ENCODE results near the gene WASHC2A. TPM values are rescaled to one million over a fixed set of nuclear protein-coding genes. Genes with fewer than 3 reads are reported as not detected.
"Not testable (repeated sequence)": the region's sequence is repeated elsewhere in the genome, so short reads cannot be mapped to it uniquely, and the experiment has no call there.

The WASHC2A gene
- total and polyA plus RNA-seq, 2 experiments from 2014 or later, result 18.2 to 23.3 TPM

DNA sequence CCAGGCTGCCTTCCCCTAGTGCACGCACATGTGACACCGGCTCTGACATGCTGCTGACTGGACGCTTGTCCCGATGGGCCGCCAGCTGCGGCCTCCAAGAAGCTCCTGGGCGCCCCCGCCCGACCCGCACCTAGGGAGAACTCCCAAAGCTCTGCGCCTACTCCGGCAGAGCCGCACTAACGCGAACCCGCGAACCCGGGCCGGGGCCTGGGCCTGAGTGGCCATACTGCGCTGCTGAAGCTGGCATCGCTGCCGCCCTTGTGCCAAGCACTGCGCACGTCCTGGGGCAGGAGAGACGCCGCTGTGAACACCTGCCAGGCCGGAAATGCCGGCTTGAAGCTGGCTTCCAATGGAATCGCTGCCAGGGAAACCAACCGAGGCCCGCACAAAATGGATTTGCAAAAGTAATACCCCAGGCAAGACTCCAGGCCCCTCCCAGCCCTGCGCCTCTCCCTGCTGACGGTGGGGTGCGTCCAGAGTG, 85.1 kb downstream of the WASHC2A start:
- TF ChIP-seq, protein P1, sequence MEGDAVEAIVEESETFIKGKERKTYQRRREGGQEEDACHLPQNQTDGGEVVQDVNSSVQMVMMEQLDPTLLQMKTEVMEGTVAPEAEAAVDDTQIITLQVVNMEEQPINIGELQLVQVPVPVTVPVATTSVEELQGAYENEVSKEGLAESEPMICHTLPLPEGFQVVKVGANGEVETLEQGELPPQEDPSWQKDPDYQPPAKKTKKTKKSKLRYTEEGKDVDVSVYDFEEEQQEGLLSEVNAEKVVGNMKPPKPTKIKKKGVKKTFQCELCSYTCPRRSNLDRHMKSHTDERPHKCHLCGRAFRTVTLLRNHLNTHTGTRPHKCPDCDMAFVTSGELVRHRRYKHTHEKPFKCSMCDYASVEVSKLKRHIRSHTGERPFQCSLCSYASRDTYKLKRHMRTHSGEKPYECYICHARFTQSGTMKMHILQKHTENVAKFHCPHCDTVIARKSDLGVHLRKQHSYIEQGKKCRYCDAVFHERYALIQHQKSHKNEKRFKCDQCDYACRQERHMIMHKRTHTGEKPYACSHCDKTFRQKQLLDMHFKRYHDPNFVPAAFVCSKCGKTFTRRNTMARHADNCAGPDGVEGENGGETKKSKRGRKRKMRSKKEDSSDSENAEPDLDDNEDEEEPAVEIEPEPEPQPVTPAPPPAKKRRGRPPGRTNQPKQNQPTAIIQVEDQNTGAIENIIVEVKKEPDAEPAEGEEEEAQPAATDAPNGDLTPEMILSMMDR (IDR thresholded peaks at IDR 0.05; ENCODE audit: low read depth, low read length), result no peak
- no peak for DNase-seq (ENCODE audit: low read depth in 1 of 2, low spot score in 1 of 2)
- Histone ChIP-seq H3K27ac (no peak overlapping the region), H3K27me3 (peaks cover 7% of the 10 kb centered on the region), H3K36me3 (no peaks in the 10 kb centered on the region), H3K4me3 (no peak overlapping the region), H3K4me1 (ENCODE audit: low read depth) (no peaks in the 10 kb centered on the region), H3K9me3 (ENCODE audit: low read depth) (no peaks in the 10 kb centered on the region)

GRCh38 chr10:50157868-50158267, 90.1 kb downstream of the WASHC2A start:
- H3K36me3 ChIP-seq, result not testable (repeated sequence)

GRCh38 chr10:50159856-50160255, 92.1 kb downstream of the WASHC2A start:
- H3K27ac ChIP-seq; H3K27me3 ChIP-seq; H3K9me3 ChIP-seq (ENCODE audit: low read depth); H3K4me3 ChIP-seq; H3K4me1 ChIP-seq (ENCODE audit: low read depth); H3K36me3 ChIP-seq: not testable (repeated sequence)
- peak in 1 of 2 donors; percentile 53 for DNase-seq (ENCODE audit: low read depth in 1 of 2, low spot score in 1 of 2)

More at GRCh38 chr10:50157868-50158267, 90.1 kb downstream of the WASHC2A start:
- H3K27ac ChIP-seq; H3K27me3 ChIP-seq; H3K4me1 ChIP-seq (ENCODE audit: low read depth); H3K9me3 ChIP-seq (ENCODE audit: low read depth); DNase-seq (ENCODE audit: low read depth in 1 of 2, low spot score in 1 of 2); H3K4me3 ChIP-seq: not testable (repeated sequence)

DNA sequence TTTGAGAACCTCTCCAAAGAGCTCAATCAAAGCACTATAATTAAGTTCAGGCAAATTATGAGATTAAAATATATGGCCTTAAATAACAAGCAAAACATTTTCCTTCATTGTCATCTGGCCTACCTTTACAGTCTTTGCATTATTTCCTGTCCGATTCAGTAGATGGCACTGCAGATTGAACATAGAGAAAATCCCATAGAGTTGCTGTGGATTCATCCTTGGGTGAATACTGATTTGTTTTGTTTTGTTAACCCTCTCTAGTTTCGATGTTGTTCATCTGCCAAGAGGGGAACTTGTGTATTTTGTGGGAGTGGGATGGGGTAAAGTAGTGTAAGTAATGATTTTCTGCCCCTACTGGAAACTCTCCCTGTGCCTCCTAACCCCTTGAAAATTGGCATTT, 97.3 kb downstream of the WASHC2A start:
- H3K27ac ChIP-seq; H3K9me3 ChIP-seq (ENCODE audit: low read depth); H3K27me3 ChIP-seq; DNase-seq (ENCODE audit: low read depth in 1 of 2, low spot score in 1 of 2); H3K4me3 ChIP-seq; H3K4me1 ChIP-seq (ENCODE audit: low read depth); H3K36me3 ChIP-seq: not testable (repeated sequence)

DNA sequence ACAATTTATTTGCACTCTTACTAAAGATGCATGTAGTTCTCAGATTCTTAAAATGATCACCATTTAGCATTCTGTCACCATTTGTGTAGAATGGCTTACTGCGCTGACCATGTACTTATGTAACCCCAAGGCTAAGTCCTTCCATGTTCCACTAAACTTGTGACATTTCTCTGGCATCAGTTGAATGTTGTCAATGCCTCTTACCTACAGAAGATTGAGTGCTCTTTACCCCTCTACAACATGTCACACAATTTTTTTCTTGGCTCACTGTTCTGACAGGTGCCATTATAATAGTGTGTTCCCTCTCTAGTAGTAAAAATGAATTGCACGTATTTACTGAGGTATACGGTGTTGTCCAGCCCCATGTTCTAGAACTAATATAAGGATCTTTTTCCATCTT, 100.1 kb downstream of the WASHC2A start:
- H3K27me3 ChIP-seq; H3K4me3 ChIP-seq; DNase-seq (ENCODE audit: low read depth in 1 of 2, low spot score in 1 of 2); H3K4me1 ChIP-seq (ENCODE audit: low read depth); H3K27ac ChIP-seq; H3K36me3 ChIP-seq; H3K9me3 ChIP-seq (ENCODE audit: low read depth): not testable (repeated sequence)

DNA sequence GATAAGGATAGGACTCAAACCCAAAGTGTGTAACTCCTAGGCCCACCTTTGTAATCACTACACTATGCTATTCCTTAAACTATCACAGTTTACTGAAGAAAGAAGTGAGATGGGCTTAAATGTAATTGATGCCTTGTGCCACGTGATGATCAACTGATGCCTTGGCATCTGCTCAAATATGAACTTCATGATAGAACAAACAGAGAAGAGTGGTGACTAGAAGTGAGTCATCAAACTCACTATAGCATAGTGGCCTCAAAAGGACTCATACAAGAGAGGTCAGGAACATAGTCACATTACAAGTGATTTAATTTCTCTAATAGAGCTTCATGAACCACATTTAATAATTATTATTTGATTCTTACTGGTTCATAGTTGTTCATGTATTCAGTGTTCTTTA, 101.8 kb downstream of the WASHC2A start:
- H3K36me3 ChIP-seq; H3K9me3 ChIP-seq (ENCODE audit: low read depth); H3K27ac ChIP-seq; DNase-seq (ENCODE audit: low read depth in 1 of 2, low spot score in 1 of 2); H3K27me3 ChIP-seq; H3K4me1 ChIP-seq (ENCODE audit: low read depth); H3K4me3 ChIP-seq: not testable (repeated sequence)

DNA sequence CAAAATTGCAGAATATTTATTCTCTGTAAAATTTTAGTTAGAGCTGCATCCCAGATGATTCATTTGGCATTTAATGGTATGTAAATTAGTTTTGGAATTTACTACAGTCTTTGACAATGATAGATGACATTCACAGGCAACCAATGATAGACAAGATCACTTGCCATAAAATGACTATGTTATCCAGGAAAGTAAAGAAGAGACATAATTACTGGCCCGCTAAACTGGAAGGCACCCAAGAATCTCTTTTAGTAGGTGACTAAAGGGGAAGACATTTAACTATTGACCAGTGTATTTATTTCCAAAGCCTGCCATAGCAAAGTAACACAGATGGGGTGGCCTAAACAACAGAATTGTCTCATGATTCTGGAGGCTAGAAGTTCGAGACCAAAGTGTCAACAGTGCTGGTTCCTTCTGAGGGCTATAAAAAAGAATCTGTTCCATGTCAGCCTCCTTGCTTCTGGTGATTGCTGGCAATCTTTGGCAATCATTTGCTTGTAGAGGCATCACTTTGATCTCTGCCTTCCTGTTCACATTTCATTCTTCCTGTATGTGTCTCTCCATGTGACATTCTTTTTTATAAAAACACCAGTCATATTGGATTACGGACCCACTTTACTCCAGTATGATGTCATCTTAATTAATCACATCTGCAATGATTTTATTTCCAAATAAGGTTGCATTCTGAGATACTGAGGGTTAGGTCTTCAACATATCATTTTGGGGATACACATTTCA, 107.2 kb downstream of the WASHC2A start:
- H3K4me1 ChIP-seq (ENCODE audit: low read depth); H3K9me3 ChIP-seq (ENCODE audit: low read depth); H3K4me3 ChIP-seq; H3K27ac ChIP-seq; H3K36me3 ChIP-seq; H3K27me3 ChIP-seq: not testable (repeated sequence)
- peak in 1 of 2 donors; percentile 1 for DNase-seq (ENCODE audit: low read depth in 1 of 2, low spot score in 1 of 2)

Other genes with a start within 250 kb of the WASHC2A start
- gene PARG, start 125.9 kb upstream of the WASHC2A start, total RNA-seq, result 29.7 and 32.8 TPM in 2 replicates
- gene PARG, start 125.9 kb upstream of the WASHC2A start, polyA plus RNA-seq, result 22.1 and 31.9 TPM in 2 replicates
- gene TIMM23B, start 125.9 kb upstream of the WASHC2A start, total RNA-seq, result 16.5 and 25.0 TPM in 2 replicates
- gene TIMM23B, start 125.9 kb upstream of the WASHC2A start, polyA plus RNA-seq, result 16.0 and 16.5 TPM in 2 replicates
- 6.6 and 14.1 TPM in 2 replicates for gene AGAP6, start 79.5 kb upstream of the WASHC2A start, total RNA-seq
- gene AGAP6, start 79.5 kb upstream of the WASHC2A start, polyA plus RNA-seq, result 6.9 and 8.8 TPM in 2 replicates
- gene ASAH2, start 183.6 kb downstream of the WASHC2A start, total RNA-seq, result 0.15 and 5.4 TPM in 2 replicates
- gene ASAH2, start 183.6 kb downstream of the WASHC2A start, polyA plus RNA-seq, result 0.12 and 1.2 TPM in 2 replicates

Measured in cardiac muscle cell (in vitro differentiated cells and primary cell).